Prostate gland (tissue), 2 donors: ENCODE results near the gene OOSP3.
"Not testable (repeated sequence)": the region's sequence is repeated elsewhere in the genome, so short reads cannot be mapped to it uniquely, and the experiment has no call there.

Experiments
- POLR2A ChIP-seq: fragments of 450-650 bp; IDR thresholded peaks from one replicate; pipeline ENCODE4 v1.6.1; 2016; ENCODE audit warnings: antibody characterized with exemption, mild to moderate bottlenecking
- POLR2AphosphoS5 ChIP-seq: sonication (generic); formaldehyde crosslinking; IDR thresholded peaks from one replicate; pipeline ENCODE4 v1.6.1; 2017; ENCODE audit warnings: antibody characterized with exemption
- TF ChIP-seq, protein P1 (sequence below), 4 experiments: fragments of 200-600 bp in 2 of 4; fragments of 450-650 bp in 2 of 4; sonication (generic) in 2 of 4; IDR thresholded peaks; 1 replicate in 3 of 4; 2 replicates in 1 of 4; pipeline ENCODE4 v1.5.1; 2016 to 2019; ENCODE audit warnings: antibody characterized with exemption in 4 of 4, mild to moderate bottlenecking in 2 of 4, moderate library complexity in 2 of 4

DNA sequence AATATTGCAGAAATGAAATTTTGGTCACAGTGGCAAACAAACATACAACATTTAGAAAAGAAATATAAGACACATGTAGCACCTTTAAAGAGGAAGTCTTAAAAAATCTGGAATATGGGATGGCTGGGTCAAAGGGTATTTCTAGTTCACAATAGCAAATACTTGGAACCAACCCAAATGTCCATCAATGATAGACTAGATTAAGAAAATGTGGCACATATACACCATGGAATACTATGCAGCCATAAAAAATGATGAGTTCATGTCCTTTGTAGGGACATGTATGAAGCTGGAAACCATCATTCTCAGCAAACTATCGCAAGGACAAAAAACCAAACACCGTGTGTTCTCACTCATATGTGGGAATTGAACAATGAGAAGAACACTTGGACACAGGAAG is 25.0 kb downstream of the OOSP3 start:
- not testable (repeated sequence) for TF ChIP-seq POLR2AphosphoS5, POLR2A
- TF ChIP-seq, protein P1, sequence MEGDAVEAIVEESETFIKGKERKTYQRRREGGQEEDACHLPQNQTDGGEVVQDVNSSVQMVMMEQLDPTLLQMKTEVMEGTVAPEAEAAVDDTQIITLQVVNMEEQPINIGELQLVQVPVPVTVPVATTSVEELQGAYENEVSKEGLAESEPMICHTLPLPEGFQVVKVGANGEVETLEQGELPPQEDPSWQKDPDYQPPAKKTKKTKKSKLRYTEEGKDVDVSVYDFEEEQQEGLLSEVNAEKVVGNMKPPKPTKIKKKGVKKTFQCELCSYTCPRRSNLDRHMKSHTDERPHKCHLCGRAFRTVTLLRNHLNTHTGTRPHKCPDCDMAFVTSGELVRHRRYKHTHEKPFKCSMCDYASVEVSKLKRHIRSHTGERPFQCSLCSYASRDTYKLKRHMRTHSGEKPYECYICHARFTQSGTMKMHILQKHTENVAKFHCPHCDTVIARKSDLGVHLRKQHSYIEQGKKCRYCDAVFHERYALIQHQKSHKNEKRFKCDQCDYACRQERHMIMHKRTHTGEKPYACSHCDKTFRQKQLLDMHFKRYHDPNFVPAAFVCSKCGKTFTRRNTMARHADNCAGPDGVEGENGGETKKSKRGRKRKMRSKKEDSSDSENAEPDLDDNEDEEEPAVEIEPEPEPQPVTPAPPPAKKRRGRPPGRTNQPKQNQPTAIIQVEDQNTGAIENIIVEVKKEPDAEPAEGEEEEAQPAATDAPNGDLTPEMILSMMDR (IDR thresholded peaks at IDR 0.05) = not testable (repeated sequence)
